ENCODE measurements around the gene SERPINI1.

GRCh38 chr3:167844528-167844927, 109.0 kb downstream of the SERPINI1 start:
- TF ChIP-seq POLR2A (IDR thresholded peaks at IDR 0.05) (no peak), CTCF (IDR thresholded peaks at IDR 0.05 in 4 of 5, conservative IDR thresholded peaks at IDR 0.05 in 1 of 5) (no peak)

Data from gastrocnemius medialis (tissue), 4 donors.